HK-2 (cell line): ENCODE measurements around the gene LNPEP.

Source experiments
- DNase-seq: peaks from one replicate; pipeline ENCODE4 v3.0.0-alpha.2; 2018; ENCODE audit not compliant: unreplicated experiment

LNPEP gene

DNA sequence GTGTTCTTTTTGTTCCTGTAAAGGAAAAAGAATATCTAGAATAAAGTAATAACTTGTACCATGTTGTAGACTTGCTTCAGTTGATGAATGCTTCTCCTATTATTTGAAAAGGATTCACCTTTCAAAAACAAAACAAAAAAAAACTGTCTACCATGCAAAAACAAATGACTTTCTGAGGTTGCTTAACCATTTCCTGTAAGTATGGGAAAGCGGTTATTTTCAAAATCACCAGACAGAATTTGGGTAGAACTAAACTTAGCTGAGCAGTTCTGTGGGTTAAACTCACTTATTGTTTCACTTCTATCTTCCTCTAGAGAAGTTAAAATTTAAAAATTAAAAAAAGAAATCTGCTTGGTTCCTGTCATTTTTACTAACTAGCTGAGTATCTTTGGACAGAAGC lies 25.2 kb downstream of the LNPEP start:
- DNase-seq, result no peak

- no peak for DNase-seq
Measured at GRCh38 chr5:96962540-96962991, 26.7 kb downstream of the LNPEP start.

DNA sequence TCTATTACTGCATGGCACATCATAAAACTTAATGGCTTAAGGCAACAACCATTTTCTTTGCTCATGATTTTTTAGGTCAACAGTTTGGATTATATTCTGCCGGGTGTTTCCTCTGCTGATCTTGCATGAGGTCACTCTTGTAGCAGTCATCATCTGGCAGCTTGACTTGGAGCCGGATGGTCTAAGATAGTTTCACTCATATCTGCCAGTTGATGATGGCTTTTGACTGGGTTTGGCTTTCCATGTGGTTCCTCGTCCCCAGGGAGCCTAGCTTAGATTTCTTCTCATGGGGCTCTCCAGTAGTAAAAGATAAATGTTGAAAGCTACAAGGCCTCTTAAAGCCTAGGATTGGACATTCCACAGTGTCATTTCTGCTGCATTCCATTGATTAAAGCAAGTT lies 27.4 kb downstream of the LNPEP start:
- no peak for DNase-seq

GRCh38 chr5:96966801-96967200 lies 30.9 kb downstream of the LNPEP start:
- no peak for DNase-seq

DNA sequence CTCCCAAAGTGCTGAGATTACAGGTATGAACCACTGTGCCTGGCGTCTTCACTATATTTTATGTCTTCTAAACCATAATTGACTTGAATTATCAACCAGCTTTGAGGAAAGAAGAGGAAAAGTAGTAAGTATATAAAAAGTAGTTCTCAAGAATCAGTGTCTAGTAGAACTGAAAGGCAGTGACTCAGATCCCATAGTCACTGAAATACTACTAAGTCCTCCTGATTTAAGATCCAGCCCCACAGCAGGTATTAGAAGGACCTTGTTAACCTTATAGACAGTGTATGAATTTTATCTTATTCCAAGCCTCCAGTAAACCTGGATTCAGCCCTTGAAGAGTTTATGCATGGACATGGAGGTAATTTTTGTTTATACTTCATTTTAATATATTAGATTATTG lies 31.5 kb downstream of the LNPEP start:
- DNase-seq, result no peak

- DNase-seq, result no peak
Measured at GRCh38 chr5:96968074-96968473, 32.2 kb downstream of the LNPEP start.

GRCh38 chr5:96968614-96969013 lies 32.7 kb downstream of the LNPEP start:
- no peak for DNase-seq

DNA sequence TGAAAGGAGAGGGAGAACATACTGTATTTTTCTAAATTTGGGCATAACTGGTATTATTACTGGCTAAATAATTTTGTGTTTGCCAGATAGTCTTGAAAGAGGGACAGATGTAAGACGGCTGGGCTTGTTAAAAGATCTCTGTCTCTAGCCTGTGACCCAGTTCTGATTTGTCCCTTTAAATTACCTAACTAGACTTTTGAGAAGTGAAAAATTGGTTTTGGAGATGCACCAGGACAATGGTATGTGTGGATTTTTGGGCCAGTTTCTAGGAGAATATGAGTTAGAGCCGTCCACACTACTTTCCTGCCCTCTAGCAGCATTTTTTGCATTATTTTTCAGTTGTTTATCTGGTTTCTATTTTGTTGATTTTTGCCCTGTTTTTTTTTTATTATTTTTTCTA lies 33.5 kb downstream of the LNPEP start:
- DNase-seq, result no peak

- no peak for DNase-seq
Measured at GRCh38 chr5:96972599-96973334, 36.9 kb downstream of the LNPEP start.

- DNase-seq, result no peak
Measured at GRCh38 chr5:96973532-96974401, 37.9 kb downstream of the LNPEP start.

DNA sequence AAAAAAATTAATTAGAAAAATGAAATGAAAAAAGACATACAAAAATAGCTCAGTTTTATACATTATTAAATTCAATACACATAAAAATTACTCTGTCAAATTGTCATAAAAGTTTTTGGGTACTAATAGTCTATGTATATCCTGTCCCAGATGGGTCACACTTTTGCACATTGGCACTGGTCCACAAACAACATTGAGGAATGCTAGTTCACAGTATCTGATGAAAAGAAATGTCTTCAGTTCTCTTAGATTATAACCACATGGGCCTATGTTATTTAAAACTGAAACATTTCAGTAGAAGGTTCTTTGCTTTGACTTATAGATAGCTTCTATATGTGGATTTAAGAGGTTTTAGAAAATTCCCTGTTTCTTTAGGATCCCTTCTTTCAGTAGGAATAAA lies 39.8 kb downstream of the LNPEP start:
- DNase-seq, result no peak

DNA sequence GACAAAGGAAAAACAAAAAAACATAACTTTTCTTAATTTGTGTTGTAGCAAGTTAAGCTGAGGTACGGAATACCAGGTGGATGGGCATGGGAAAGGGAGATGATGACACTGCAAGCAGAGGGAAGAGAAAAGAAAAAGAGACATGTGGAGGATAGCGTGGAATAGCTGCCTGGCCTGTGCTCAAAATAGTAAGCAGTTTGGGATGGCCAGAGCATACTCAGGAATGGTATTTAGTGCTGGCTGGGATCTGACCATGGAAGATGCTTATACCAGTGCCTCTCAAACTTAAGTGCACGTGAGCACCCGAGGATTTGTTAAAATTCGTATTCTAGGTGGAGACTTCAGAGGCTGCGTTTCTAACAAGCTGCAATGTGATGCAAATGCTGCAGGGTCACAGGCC lies 41.3 kb downstream of the LNPEP start:
- no peak for DNase-seq

DNA sequence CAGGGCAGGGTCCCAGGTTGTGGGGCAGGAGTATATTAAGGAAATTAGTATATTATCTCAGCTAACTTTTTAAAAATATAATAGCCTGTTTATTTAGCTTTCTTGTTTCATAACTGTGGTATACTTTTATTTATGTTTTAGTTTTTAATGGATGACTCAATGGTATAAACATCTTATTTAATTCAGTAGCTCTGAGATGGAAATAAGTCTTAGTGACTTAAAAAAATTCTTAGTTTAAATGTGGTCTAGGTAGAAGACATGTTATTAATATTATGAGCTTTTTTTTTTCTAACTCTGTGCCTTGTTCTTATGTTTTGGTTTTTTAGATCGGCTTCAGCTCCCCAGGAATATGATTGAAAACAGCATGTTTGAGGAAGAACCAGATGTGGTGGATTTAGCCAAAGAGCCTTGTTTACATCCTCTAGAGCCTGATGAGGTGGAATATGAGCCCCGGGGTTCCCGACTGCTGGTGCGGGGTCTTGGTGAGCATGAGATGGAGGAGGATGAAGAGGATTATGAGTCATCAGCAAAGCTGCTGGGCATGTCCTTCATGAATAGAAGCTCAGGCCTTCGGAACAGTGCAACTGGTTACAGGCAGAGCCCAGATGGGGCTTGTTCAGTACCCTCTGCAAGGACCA lies 43.1 kb downstream of the LNPEP start:
- no peak for DNase-seq

DNA sequence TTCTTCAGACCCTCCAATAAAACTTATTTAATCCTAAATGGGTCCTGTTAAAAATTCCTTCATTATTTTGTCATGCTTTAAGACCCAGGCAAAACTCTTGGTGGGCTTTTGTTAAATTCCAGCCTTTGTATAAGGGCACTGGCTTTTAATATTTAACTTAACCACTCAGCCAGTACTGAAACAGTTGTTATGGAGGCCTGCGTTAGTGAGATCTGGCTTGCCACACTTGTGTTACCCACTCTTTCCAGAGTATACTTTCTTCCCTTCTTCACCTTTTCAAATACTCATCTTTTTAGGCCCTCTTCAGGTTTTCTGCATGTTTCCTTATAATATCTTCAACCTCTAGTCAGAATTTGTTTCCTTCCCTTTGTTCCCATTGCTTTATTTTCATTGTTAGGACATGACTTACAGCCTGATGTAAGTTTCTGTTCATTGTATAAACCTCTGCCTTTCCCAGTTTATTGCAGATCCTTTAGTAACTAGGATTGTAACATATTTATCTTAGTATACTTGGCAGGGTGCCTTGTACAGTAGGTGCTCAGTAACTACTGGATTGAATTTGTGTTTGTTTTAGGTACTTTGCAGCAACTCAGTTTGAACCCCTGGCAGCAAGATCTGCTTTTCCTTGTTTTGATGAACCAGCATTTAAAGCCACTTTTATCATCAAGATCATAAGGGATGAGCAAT lies 48.8 kb downstream of the LNPEP start:
- no peak for DNase-seq

DNA sequence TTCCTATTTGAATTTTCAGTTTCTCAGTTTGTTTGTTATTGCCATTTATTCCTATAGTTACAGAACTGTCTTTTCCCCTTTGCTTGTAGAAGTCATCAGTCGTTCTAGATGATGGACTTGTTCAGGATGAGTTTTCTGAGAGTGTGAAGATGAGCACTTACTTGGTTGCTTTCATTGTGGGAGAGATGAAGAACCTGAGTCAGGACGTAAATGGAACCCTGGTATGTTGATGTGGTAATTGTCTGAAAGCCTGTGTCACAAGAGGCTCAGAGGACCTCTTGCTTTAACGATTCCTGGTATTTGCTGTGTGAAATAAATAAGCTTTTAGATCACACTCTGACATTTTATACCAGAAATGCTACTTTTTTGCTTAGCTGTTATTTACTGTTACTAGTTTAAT lies 50.6 kb downstream of the LNPEP start:
- no peak for DNase-seq

DNA sequence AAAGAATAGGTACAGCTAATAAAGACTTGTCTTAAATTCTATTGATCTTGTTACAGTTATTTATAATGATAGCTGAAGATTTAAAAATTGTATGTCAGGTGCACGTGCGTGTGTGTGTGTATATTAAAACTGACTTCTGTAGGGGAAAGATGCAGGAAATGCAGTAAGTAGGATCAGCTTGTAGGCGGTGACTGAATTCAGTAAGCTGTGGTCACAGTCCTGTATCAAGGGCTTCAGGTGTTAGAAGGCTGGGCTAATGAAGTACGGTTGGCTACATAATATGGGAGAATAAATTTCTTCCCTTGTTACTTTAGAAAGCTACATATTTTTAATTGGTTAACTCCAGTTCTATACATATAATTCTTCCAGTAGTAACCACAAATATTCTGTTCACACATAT lies 54.2 kb downstream of the LNPEP start:
- no peak for DNase-seq

- DNase-seq, result no peak
Measured at GRCh38 chr5:96991708-96992107, 55.8 kb downstream of the LNPEP start.

- DNase-seq, result no peak
Measured at GRCh38 chr5:96993760-96994159, 57.9 kb downstream of the LNPEP start.

DNA sequence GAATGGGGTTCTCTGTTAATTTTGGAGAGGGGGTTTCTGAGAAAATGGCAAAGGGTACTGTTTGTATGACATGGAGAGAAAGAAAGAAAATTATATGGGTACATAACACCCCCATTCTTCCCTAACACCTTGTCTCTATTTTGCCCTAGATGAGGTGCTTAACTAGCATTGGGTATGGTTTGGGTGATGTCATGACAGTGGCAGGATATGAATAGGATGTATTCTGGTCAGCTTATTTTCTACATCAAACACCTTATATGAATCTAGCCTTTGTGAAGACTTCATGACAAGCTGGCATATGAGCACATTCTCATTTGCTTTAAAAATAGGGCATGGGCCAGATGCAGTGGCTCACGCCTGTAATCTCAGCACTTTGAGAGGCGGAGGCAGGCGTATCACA lies 58.6 kb downstream of the LNPEP start:
- DNase-seq, result no peak

DNA sequence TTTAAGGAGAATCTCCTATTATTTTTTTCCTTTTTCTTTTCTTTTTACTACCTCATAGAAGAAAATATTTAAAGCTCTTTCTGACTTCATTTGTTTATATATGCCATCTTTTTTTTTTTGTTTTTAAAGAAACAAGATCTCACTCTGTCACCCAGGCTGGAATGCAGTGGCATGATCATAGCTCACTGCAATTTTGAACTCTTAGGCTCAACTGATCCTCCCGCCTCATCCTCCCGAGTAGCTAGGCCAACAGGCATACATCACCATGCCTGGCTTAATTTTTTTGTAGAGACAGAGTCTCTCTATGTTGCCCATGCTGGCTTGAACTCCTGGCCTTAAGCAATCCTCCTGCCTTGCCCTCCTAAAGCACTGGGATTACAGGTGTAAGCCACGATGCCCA lies 59.5 kb downstream of the LNPEP start:
- DNase-seq, result no peak

- no peak for DNase-seq
Measured at GRCh38 chr5:96997265-96997859, 61.5 kb downstream of the LNPEP start.

DNA sequence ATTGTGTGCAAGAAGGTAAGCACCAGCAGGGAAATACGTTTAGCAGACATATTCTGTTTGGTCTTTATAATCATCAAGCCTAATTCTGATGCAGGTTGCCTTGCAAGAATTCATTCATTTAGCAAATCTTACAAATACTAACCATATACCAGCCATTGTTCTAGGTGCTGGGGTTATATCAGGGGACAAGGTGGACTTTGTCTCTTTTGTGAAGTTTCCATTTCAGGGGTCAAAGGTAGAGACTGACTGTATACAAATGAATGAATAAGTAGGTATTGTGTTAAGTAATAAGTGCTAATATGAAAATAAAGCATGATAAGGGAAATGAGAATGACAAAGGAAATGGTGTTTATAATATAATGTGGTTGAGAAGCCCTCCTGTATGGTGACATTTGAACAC lies 64.0 kb downstream of the LNPEP start:
- no peak for DNase-seq
